ENCODE measurements around the gene GALNTL6. TPM values are rescaled to one million over a fixed set of nuclear protein-coding genes. Genes with fewer than 3 reads are reported as not detected.

The GALNTL6 gene
- total RNA-seq, 1 experiment from 2014 or later: not detected

DNA sequence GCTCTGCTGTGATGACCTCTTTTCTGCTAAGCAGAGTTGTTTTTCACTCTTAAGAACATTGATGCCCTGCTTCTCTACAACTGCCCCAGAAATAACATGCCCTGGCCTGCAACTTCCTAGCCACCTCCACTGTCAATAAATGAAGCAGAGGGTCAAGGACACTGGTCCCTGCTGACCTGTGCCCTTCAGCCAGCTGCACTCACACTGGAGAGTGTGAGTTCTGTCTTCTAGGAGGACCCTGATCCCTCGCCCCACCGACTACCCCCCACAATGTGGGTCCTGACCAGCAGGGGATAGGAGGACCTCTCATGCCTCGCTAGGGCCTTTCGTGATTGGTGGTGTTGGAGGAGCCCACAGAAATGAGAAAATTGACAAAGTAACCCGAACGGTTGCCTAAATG lies 947.3 kb downstream of the GALNTL6 start:
- CTCF ChIA-PET: no interaction called here

More for the DNA sequence above, 947.3 kb downstream of the GALNTL6 start:
- TF ChIP-seq EZH2phosphoT487 (IDR thresholded peaks at IDR 0.05; ENCODE audit: borderline replicate concordance): no peak
- no peak for TF ChIP-seq MAX (IDR thresholded peaks at IDR 0.05)
- no peak for TF ChIP-seq ZFX (IDR thresholded peaks at IDR 0.05)
- no peak for TF ChIP-seq TCF7L2 (IDR thresholded peaks at IDR 0.05; ENCODE audit: borderline replicate concordance, extremely low read depth, insufficient read depth, insufficient read length)
- no peak for TF ChIP-seq ZNF274 (IDR thresholded peaks at IDR 0.05; ENCODE audit: low read depth, low read length)
- no peak for TF ChIP-seq SP1 (IDR thresholded peaks at IDR 0.05; ENCODE audit: low read depth)
- TF ChIP-seq JUND (IDR thresholded peaks at IDR 0.05): no peak
- no peak for TF ChIP-seq CEBPB (IDR thresholded peaks at IDR 0.05; ENCODE audit: low read depth)
- TF ChIP-seq CBX3 (IDR thresholded peaks at IDR 0.05; ENCODE audit: low read depth): no peak
- no peak for TF ChIP-seq FOSL1 (IDR thresholded peaks at IDR 0.05; ENCODE audit: low read depth)
- TF ChIP-seq SIN3A (IDR thresholded peaks at IDR 0.05; ENCODE audit: low read depth): no peak
- TF ChIP-seq POLR2AphosphoS5 (IDR thresholded peaks at IDR 0.05; ENCODE audit: low read depth, low read length): no peak
- TF ChIP-seq CTCF (IDR thresholded peaks at IDR 0.05 in 2 of 3, conservative IDR thresholded peaks at IDR 0.05 in 1 of 3; ENCODE audit: borderline replicate concordance in 1 of 3, insufficient read depth in 1 of 3, low read depth in 2 of 3, low read length in 2 of 3): no peak
- TF ChIP-seq RAD21 (IDR thresholded peaks at IDR 0.05; ENCODE audit: low read depth): no peak
- TF ChIP-seq ELF1 (IDR thresholded peaks at IDR 0.05; ENCODE audit: borderline replicate concordance, low read depth): no peak
- TF ChIP-seq, protein P1, sequence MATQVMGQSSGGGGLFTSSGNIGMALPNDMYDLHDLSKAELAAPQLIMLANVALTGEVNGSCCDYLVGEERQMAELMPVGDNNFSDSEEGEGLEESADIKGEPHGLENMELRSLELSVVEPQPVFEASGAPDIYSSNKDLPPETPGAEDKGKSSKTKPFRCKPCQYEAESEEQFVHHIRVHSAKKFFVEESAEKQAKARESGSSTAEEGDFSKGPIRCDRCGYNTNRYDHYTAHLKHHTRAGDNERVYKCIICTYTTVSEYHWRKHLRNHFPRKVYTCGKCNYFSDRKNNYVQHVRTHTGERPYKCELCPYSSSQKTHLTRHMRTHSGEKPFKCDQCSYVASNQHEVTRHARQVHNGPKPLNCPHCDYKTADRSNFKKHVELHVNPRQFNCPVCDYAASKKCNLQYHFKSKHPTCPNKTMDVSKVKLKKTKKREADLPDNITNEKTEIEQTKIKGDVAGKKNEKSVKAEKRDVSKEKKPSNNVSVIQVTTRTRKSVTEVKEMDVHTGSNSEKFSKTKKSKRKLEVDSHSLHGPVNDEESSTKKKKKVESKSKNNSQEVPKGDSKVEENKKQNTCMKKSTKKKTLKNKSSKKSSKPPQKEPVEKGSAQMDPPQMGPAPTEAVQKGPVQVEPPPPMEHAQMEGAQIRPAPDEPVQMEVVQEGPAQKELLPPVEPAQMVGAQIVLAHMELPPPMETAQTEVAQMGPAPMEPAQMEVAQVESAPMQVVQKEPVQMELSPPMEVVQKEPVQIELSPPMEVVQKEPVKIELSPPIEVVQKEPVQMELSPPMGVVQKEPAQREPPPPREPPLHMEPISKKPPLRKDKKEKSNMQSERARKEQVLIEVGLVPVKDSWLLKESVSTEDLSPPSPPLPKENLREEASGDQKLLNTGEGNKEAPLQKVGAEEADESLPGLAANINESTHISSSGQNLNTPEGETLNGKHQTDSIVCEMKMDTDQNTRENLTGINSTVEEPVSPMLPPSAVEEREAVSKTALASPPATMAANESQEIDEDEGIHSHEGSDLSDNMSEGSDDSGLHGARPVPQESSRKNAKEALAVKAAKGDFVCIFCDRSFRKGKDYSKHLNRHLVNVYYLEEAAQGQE (IDR thresholded peaks at IDR 0.05; ENCODE audit: low read depth): no peak
- TF ChIP-seq EZH2 (IDR thresholded peaks at IDR 0.05): no peak
- TF ChIP-seq YY1 (IDR thresholded peaks at IDR 0.05; ENCODE audit: extremely low read depth, insufficient replicate concordance, low read depth, low read length): no peak
- no peak for TF ChIP-seq POLR2A (IDR thresholded peaks at IDR 0.05; ENCODE audit: borderline replicate concordance, extremely low read depth, insufficient read depth, insufficient read length)
- no peak for TF ChIP-seq ZBTB33 (IDR thresholded peaks at IDR 0.05; ENCODE audit: extremely low read depth, insufficient replicate concordance, low read length)
- no peak overlapping the region for H3K4me2 ChIP-seq (ENCODE audit: low read length)
- intact Hi-C loops (cut with micrococcal nuclease): no loop called here
- no peak overlapping the region for H3K27ac ChIP-seq (ENCODE audit: low read depth, low read length)
- no peaks in the 10 kb centered on the region for H3K79me2 ChIP-seq (ENCODE audit: insufficient read depth, low read length)
- ATAC-seq: no peak
- no peak overlapping the region for H3K9ac ChIP-seq (ENCODE audit: low read length)
- H3K4me1 ChIP-seq (ENCODE audit: control insufficient read depth in 1 of 2, insufficient read depth in 2 of 2, low read length in 2 of 2): no peaks in the 10 kb centered on the region
- H4K20me1 ChIP-seq (ENCODE audit: insufficient read depth): no peaks in the 10 kb centered on the region
- H3K9me3 ChIP-seq (ENCODE audit: control insufficient read depth in 1 of 2, insufficient read depth in 1 of 2, low read depth in 1 of 2, low read length in 2 of 2): no peaks in the 10 kb centered on the region
- H3K27me3 ChIP-seq (ENCODE audit: insufficient read depth, low read length): no peaks in the 10 kb centered on the region
- no peak overlapping the region for H2AFZ ChIP-seq (ENCODE audit: low read depth, low read length, poor library complexity, severe bottlenecking)
- RAD21 ChIA-PET (ENCODE audit: low non-redundant PET in 1 of 2, low total read pairs in 2 of 2, uncharacterized antibody in 2 of 2, unreplicated experiment in 2 of 2): no interaction called here
- H3K9me2 ChIP-seq (ENCODE audit: insufficient read depth): no peaks in the 10 kb centered on the region
- POLR2A ChIA-PET: no interaction called here
- no peaks in the 10 kb centered on the region for H3K36me3 ChIP-seq (ENCODE audit: control insufficient read depth in 1 of 2, insufficient read depth in 2 of 2, low read length in 2 of 2)
- no peak overlapping the region for H3K4me3 ChIP-seq (replicated peaks in 1 of 2; ENCODE audit: low read depth in 1 of 2, low read length in 2 of 2)
- no peak for DNase-seq (ENCODE audit: low read depth, low spot score)
- BruUV-seq (replicated peaks): no TSS peak
